H9 (cell line): ENCODE data around the gene EFCAB6. TPM values are rescaled to one million over a fixed set of nuclear protein-coding genes. Genes with fewer than 3 reads are reported as not detected.

ENCODE experiments used
- DNase-seq: peaks from one replicate; pipeline ENCODE4 v3.0.0-alpha.2; 2017
- H2AFZ ChIP-seq: one replicate; pipeline ENCODE4 v1.6.1; 2013; ENCODE audit warnings: mild to moderate bottlenecking, low read length, control low read depth, moderate library complexity
- H2AK5ac ChIP-seq: 2 replicates; pipeline ENCODE4 v1.6.1; 2013; ENCODE audit warnings: low read length, control low read depth, mixed read lengths; ENCODE audit not compliant: insufficient read length
- H2BK120ac ChIP-seq: one replicate; pipeline ENCODE4 v1.6.1; 2013; ENCODE audit warnings: low read depth, mild to moderate bottlenecking, low read length, control low read depth, inconsistent platforms; ENCODE audit not compliant: poor library complexity, severe bottlenecking
- H2BK12ac ChIP-seq: 2 replicates; pipeline ENCODE4 v1.6.1; 2013; ENCODE audit warnings: low read length, control low read depth, mixed read lengths, low read depth; ENCODE audit not compliant: insufficient read length
- H2BK15ac ChIP-seq: 2 replicates; pipeline ENCODE4 v1.6.1; 2013; ENCODE audit warnings: low read depth, low read length, control low read depth
- H2BK20ac ChIP-seq: one replicate; pipeline ENCODE4 v1.6.1; 2013; ENCODE audit warnings: low read depth, mild to moderate bottlenecking, low read length, control low read depth, inconsistent platforms; ENCODE audit not compliant: poor library complexity, severe bottlenecking
- H2BK5ac ChIP-seq: 2 replicates; pipeline ENCODE4 v1.6.1; 2013; ENCODE audit warnings: low read length, control low read depth, mixed read lengths; ENCODE audit not compliant: insufficient read length
- H3K14ac ChIP-seq: 2 replicates; pipeline ENCODE4 v1.6.1; 2013; ENCODE audit warnings: low read length, control low read depth; ENCODE audit not compliant: insufficient read depth
- H3K18ac ChIP-seq: 2 replicates; pipeline ENCODE4 v1.6.1; 2013; ENCODE audit warnings: low read depth, mild to moderate bottlenecking, mixed read lengths, low read length, control low read depth; ENCODE audit not compliant: insufficient read length
- H3K23ac ChIP-seq: 2 replicates; pipeline ENCODE4 v1.6.1; 2013; ENCODE audit warnings: low read length, control low read depth, mixed read lengths, low read depth; ENCODE audit not compliant: insufficient read length
- H3K23me2 ChIP-seq: 2 replicates; pipeline ENCODE4 v1.6.1; 2013; ENCODE audit warnings: low read depth, mild to moderate bottlenecking, mixed read lengths, low read length, control low read depth; ENCODE audit not compliant: insufficient read length, poor library complexity, severe bottlenecking
- H3K27ac ChIP-seq: 2 replicates; pipeline ENCODE4 v1.5.1; 2013; ENCODE audit warnings: low read length, control low read depth, mixed read lengths, low read depth; ENCODE audit not compliant: insufficient read length
- H3K27me3 ChIP-seq: 2 replicates; pipeline ENCODE4 v1.6.1; 2013; ENCODE audit warnings: low read length, control low read depth, inconsistent platforms; ENCODE audit not compliant: insufficient read depth
- H3K4ac ChIP-seq: 2 replicates; pipeline ENCODE4 v1.6.1; 2013; ENCODE audit warnings: low read depth, mild to moderate bottlenecking, control low read depth, inconsistent platforms, low read length, moderate library complexity
- H3K4me1 ChIP-seq: 2 replicates; pipeline ENCODE4 v1.6.1; 2013; ENCODE audit warnings: low read length, control low read depth, inconsistent platforms; ENCODE audit not compliant: insufficient read depth
- H3K4me2 ChIP-seq: 2 replicates; pipeline ENCODE4 v1.6.1; 2013; ENCODE audit warnings: low read length, control low read depth, mixed read lengths; ENCODE audit not compliant: insufficient read length, insufficient read depth
- H3K56ac ChIP-seq: 2 replicates; pipeline ENCODE4 v1.6.1; 2013; ENCODE audit warnings: low read depth, mild to moderate bottlenecking, mixed read lengths, low read length, control low read depth; ENCODE audit not compliant: insufficient read length
- H3K79me1 ChIP-seq: 2 replicates; pipeline ENCODE4 v1.6.1; 2013; ENCODE audit warnings: low read depth, mild to moderate bottlenecking, moderate library complexity, low read length, control low read depth, inconsistent platforms; ENCODE audit not compliant: insufficient read depth, poor library complexity, severe bottlenecking
- H3K79me2 ChIP-seq: 2 replicates; pipeline ENCODE4 v1.6.1; 2013; ENCODE audit warnings: low read length, control low read depth, inconsistent platforms; ENCODE audit not compliant: insufficient read depth
- H3K9ac ChIP-seq: 2 replicates; pipeline ENCODE4 v1.6.1; 2013; ENCODE audit warnings: low read length, control low read depth, mixed read lengths; ENCODE audit not compliant: insufficient read length; ENCODE audit errors: extremely low read depth
- H3K9me3 ChIP-seq: one replicate; pipeline ENCODE4 v1.6.1; 2013; ENCODE audit warnings: low read depth, low read length, inconsistent platforms; ENCODE audit not compliant: control insufficient read depth
- H3T11ph ChIP-seq: one replicate; pipeline ENCODE4 v1.6.1; 2013; ENCODE audit warnings: mild to moderate bottlenecking, low read length, control low read depth, inconsistent platforms
- H4K20me1 ChIP-seq: one replicate; pipeline ENCODE4 v1.6.1; 2013; ENCODE audit not compliant: control insufficient read depth, insufficient read length, insufficient read depth
- H4K5ac ChIP-seq: 2 replicates; pipeline ENCODE4 v1.6.1; 2013; ENCODE audit warnings: low read depth, mild to moderate bottlenecking, mixed read lengths, low read length, control low read depth; ENCODE audit not compliant: insufficient read length
- H4K8ac ChIP-seq: replicated peaks from 2 replicates; pipeline ENCODE4 v1.6.1; 2013; ENCODE audit warnings: low read length, control low read depth, mixed read lengths, low read depth; ENCODE audit not compliant: insufficient read length
- H4K91ac ChIP-seq: 2 replicates; pipeline ENCODE4 v1.6.1; 2013; ENCODE audit warnings: low read depth, mild to moderate bottlenecking, moderate library complexity, mixed read lengths, low read length, control low read depth; ENCODE audit not compliant: insufficient read length
- H3K27ac Mint-ChIP-seq, 3 experiments: 2 replicates in 2 of 3; 3 replicates in 1 of 3; pipeline ENCODE4 v1.8.0; 2020 to 2021; ENCODE audit warnings: mixed read lengths in 3 of 3, mild to moderate bottlenecking in 1 of 3, moderate library complexity in 1 of 3
- H3K27me3 Mint-ChIP-seq: 2 replicates; pipeline ENCODE4 v1.8.0; 2021; ENCODE audit warnings: low read depth, mild to moderate bottlenecking, moderate library complexity, mixed read lengths
- H3K36me3 Mint-ChIP-seq, 3 experiments: 2 replicates in 2 of 3; 3 replicates in 1 of 3; pipeline ENCODE4 v1.8.0; 2020 to 2021; ENCODE audit warnings: low read depth in 3 of 3, mixed read lengths in 3 of 3; ENCODE audit not compliant: insufficient read depth in 1 of 3
- H3K4me1 Mint-ChIP-seq, 2 experiments: 2 replicates each; pipeline ENCODE4 v1.8.0; 2020; ENCODE audit warnings: mixed read lengths in 2 of 2
- H3K4me3 Mint-ChIP-seq, 2 experiments: 2 replicates in 1 of 2; 3 replicates in 1 of 2; pipeline ENCODE4 v1.8.0; 2020 to 2021; ENCODE audit warnings: mild to moderate bottlenecking in 2 of 2, mixed read lengths in 2 of 2, moderate library complexity in 1 of 2
- H3K9me3 Mint-ChIP-seq, 2 experiments: 2 replicates in 1 of 2; 3 replicates in 1 of 2; pipeline ENCODE4 v1.8.0; 2020; ENCODE audit warnings: mild to moderate bottlenecking in 2 of 2, mixed read lengths in 2 of 2, moderate library complexity in 1 of 2
- WGBS: extraction: QIAGEN DNeasy Blood & Tissue Kit; methylation state at CpG from one replicate; pipeline ENCODE4 v1.1.7; 2013; ENCODE audit warnings: missing lambda C conversion rate, low lambda C conversion rate, mixed read lengths; ENCODE audit not compliant: insufficient read length; ENCODE audit errors: extremely low coverage; 5-methylcytosine and 5-hydroxymethylcytosine counted together
- total RNA-seq: library from RNA; stranded (reverse); gene quantifications from 2 replicates; pipeline ENCODE4 v1.2.1, GENCODE V29; 2021
- TF ChIP-seq, protein P1 (sequence below): fragments of 200-600 bp; sonication (generic); conservative IDR thresholded peaks from 3 replicates; pipeline ENCODE4 v1.8.0; 2021; ENCODE audit warnings: antibody characterized with exemption, mild to moderate bottlenecking

The EFCAB6 gene
- total RNA-seq, 1 experiment from 2014 or later, result 0.31 TPM

DNA sequence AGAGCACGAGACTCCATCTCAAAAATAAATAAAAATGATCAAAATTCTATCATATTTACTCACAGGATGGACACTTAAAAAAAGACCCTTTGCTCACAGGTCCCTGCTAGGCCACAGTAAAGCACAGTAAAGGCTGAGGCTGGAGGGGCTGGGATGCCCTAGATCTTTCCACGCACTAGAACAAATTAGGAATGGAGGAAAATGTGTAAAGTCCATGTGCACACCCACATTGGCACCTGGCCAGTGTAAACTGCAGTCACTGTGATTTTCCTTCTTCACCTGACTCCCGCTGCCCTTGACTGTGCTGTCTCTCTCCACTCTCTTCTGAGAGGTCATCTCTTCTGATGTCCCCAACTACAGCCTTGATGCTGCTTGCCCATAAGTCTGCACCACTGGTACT, 195.5 kb downstream of the EFCAB6 start:
- Histone ChIP-seq H2BK5ac (no peak overlapping the region), H3K9ac (no peak overlapping the region), H3K4me2 (no peak overlapping the region), H3K27me3 (no peaks in the 10 kb centered on the region), H3K4ac (no peak overlapping the region), H2BK120ac (no peak overlapping the region), H2BK12ac (no peak overlapping the region), H3K18ac (no peak overlapping the region), H2BK20ac (no peak overlapping the region), H3K4me1 (no peaks in the 10 kb centered on the region), H3K23me2 (no peaks in the 10 kb centered on the region), H4K20me1 (no peaks in the 10 kb centered on the region), H4K8ac (no peak overlapping the region), H3K79me2 (no peaks in the 10 kb centered on the region), H3K27ac (no peak overlapping the region), H3K79me1 (no peaks in the 10 kb centered on the region), H4K91ac (no peak overlapping the region), H3K56ac (no peak overlapping the region), H2AK5ac (no peak overlapping the region), H3T11ph (no peak overlapping the region), H3K23ac (no peak overlapping the region), H2AFZ (no peak overlapping the region), H4K5ac (no peak overlapping the region), H3K9me3 (no peaks in the 10 kb centered on the region), H2BK15ac (no peak overlapping the region), H3K14ac (no peak overlapping the region)
- Mint-ChIP-seq H3K27ac (no peak overlapping the region; a peak in 1 of 7 replicates), H3K27me3 (peaks cover 10% of the 10 kb centered on the region), H3K36me3 (peaks cover 0 to 6% (median 3%) of the 10 kb centered on the region in 3 experiments; a peak in 4 of 7 replicates), H3K4me3 (no peak overlapping the region), H3K4me1 (no peaks in the 10 kb centered on the region), H3K9me3 (peaks cover 15 to 22% of the 10 kb centered on the region in 2 experiments)
- DNase-seq, result no peak
- TF ChIP-seq, protein P1, sequence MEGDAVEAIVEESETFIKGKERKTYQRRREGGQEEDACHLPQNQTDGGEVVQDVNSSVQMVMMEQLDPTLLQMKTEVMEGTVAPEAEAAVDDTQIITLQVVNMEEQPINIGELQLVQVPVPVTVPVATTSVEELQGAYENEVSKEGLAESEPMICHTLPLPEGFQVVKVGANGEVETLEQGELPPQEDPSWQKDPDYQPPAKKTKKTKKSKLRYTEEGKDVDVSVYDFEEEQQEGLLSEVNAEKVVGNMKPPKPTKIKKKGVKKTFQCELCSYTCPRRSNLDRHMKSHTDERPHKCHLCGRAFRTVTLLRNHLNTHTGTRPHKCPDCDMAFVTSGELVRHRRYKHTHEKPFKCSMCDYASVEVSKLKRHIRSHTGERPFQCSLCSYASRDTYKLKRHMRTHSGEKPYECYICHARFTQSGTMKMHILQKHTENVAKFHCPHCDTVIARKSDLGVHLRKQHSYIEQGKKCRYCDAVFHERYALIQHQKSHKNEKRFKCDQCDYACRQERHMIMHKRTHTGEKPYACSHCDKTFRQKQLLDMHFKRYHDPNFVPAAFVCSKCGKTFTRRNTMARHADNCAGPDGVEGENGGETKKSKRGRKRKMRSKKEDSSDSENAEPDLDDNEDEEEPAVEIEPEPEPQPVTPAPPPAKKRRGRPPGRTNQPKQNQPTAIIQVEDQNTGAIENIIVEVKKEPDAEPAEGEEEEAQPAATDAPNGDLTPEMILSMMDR, result no peak
- no CpG with 5 or more reads among the region's 3 CpGs for WGBS
